Measurements from ENCODE around the gene GRK5.

The GRK5 gene

GRCh38 chr10:119314061-119314460 is 106.7 kb downstream of the GRK5 start:
- DNase-seq (ENCODE audit: low read depth in 2 of 3, low spot score in 2 of 3): no peak

DNA sequence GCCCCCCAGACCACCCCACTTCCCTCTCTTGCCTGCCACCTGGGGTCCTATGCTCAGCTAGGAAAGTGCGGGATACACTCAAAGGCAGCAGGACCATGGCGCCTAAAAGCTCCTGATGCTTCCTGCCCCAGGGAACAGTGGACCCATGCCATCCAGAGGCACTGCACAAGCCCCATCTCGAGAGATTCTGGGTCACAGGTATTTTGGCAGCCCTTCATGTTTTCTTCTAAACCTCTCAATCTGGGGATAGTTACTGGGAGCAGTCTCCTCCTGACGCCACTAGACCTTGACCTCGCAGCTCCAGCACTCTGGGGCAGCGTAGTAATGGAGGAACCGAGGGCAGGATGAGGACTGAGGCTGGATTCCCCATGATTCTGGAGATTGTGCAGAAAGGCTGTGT is 107.1 kb downstream of the GRK5 start:
- DNase-seq (ENCODE audit: low read depth in 2 of 3, low spot score in 2 of 3): no peak

GRCh38 chr10:119315128-119316001 is 108.0 kb downstream of the GRK5 start:
- peak in 2 of 3 experiments; percentile 54 to 62 for DNase-seq (ENCODE audit: low read depth in 2 of 3, low spot score in 2 of 3)

DNA sequence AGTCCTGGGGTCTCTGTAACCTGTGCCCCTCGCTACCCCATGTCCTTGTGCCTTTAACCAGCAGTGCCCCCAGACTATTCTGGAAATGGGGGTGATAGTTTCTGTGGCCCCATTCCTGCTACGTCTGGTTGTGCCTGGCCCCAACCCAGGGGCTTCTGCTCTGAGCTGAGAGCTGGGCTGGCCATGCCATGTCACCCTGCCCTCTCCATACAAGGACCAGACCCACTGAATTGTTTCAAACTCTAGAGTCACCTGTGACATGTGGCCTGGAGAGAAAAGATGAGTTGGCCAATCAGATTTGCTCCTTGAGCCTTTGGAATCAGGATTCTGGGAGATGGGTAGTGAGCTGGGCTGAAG is 108.6 kb downstream of the GRK5 start:
- DNase-seq (ENCODE audit: low read depth in 2 of 3, low spot score in 2 of 3): no peak

DNA sequence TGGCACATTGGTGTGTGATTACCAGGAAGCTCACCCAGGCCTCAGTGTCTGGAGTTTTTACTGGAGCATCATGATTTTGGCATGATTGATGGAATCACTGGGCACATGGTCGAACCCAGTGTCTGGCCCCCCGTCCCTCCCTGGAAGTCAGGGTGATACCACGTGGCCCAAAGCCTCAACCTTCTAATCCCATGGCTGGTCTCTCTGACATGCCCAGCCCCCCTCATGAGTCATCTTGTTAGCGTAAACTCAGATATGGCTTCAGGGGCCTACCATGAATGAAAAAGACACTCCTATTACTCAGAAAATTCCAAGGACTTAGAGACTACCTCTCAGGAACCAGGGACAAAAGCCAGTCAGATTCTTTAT is 109.3 kb downstream of the GRK5 start:
- no peak for DNase-seq (ENCODE audit: low read depth in 2 of 3, low spot score in 2 of 3)

DNA sequence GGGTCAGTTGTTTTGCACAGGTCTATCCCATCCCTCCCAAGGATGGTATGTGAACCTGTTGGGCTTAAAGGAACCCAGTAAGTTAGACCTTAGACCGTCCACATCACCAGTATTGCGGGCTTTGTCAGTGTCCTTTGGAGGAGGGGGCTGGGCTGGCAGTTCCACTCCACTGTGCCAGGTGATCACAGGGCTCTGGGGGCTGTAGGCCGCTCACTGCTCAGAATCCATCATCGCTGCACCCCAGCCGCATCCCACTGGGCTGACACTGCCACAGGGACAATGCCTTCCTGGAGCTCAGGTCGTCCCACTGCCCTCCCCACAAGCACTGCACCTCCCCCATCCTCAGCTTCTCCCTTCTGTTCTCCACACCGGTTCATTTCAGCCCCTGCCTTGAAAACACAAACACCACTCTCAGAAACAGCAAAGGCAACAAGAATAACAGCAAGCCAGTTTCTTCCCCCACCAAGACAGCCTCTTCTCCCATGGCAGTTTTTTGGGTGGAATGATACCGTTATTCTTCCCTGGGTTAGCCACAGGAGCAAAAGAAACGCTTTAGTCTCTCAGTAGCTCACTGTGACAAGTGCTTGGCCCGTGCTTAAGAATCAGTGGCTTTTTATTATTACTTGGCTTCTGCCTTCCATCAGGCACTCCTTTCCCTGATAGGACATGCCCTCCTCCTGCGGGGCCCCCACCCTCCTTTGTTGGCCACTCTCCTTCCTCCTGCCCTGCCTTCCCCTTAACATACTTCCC is 111.2 kb downstream of the GRK5 start:
- DNase-seq (ENCODE audit: low read depth in 2 of 3, low spot score in 2 of 3): no peak

- no peak for DNase-seq (ENCODE audit: low read depth in 2 of 3, low spot score in 2 of 3)
These were observed 112.0 kb downstream of the GRK5 start for GRCh38 chr10:119319161-119319919.

DNA sequence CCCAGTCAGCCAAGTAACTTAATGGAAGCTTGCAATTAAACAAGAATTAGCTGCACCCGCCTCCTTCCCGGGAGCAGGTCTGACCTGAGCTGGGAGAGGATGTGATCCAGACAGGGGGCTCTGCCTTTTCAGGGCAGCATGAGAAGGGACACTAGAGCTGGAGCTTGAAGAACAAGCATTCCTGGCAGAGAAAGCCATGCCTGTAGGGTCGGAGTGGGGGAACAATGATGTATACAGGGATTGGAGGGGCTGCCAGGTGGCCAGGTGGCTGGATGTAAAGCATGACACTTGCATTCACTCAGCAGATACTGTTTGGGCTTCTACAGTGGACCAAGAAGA is 112.5 kb downstream of the GRK5 start:
- no peak for DNase-seq (ENCODE audit: low read depth in 2 of 3, low spot score in 2 of 3)

GRCh38 chr10:119320981-119321380 is 113.6 kb downstream of the GRK5 start:
- no peak for DNase-seq (ENCODE audit: low read depth in 2 of 3, low spot score in 2 of 3)

- no peak for DNase-seq (ENCODE audit: low read depth in 2 of 3, low spot score in 2 of 3)
These were observed 116.0 kb downstream of the GRK5 start for GRCh38 chr10:119323085-119324016.

DNA sequence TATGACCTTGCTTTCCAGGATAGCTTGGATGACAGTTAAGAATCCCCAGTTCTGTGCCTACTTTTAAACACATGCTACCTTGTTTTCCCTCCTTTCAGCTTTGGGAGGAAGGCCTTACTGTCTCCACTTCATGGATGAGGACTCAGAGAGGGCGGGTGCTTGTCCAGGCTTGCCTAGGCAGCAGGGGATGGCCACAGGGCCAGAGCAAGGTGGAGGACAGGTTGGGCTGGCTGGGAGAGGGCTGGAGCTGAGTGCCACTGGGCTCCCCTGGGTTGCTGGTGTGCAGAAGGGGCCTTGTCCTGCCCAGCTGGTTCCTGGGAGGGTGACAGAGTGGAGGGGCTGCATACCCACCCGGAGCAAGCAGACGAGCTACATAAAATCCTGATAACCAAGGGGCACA is 117.8 kb downstream of the GRK5 start:
- no peak for DNase-seq (ENCODE audit: low read depth in 2 of 3, low spot score in 2 of 3)

DNA sequence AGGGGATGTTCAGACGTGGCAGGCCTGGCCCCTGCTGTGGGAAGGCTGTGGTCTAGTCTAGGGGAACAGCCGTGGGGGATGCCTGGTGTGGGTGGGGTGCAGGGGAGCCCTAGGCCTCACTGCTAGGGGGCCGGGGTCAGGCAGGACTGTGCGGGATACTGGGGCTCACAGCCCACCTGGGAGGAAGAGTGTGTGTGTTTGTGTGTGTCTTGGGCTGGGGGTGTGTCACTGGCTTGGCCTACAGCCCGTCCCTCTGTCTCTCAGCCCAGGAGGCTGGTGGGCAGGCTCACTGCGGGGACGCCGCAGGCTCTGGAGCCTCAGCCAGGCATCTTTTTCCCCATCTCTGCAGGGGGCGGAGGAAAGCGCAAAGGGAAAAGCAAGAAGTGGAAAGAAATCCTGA is 118.8 kb downstream of the GRK5 start:
- no peak for DNase-seq (ENCODE audit: low read depth in 2 of 3, low spot score in 2 of 3)

DNA sequence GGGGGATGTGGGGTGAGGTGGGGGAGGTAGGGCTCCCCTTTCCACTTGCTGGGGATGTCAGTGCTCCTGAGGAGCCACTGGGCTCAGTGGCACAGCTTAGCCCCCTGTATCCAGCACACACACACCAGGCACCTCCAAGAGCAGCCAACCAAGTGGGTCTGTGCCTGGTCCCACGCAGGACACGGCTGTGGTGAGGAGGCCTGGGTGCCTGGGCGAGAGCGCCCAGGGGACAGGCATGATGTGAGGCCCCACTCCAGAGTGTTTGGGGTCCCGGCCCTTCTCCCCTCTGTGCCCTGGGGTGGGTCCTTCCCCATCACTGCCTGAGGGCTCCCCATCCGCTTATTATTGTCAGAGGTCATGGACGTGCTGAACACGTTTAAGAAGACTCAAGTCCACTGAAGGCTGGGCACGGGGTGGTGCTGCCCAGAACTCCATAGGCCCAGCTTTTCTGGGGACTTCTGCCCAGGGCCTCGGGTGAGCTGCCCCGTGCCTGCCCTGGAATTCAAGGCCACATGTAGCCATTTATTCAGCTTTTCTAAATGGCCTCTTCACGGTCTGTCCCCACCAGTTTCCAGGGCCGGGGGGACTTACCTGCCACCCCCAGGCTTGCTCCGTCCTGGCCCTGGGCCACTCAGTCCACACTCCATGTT is 119.8 kb downstream of the GRK5 start:
- DNase-seq (ENCODE audit: low read depth in 2 of 3, low spot score in 2 of 3): no peak

DNA sequence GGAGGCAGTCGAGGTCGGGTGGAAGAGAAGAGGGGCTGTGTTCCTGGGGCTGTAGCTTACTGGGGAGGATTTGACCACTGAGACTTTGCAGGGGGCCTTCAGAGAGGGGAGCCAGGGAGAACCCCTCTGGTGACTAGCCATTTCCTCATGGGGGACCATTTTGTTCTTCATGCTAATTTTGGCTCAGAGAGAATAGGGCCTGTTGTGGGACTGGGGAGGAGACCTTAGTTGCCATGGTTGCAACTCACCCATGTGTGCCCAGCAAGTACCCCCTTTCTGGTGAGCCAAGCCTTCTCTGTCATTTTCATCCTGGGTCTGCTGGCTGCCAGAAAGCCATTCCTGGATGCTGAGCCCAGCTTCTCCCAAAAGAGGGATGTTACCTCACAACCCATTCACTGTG is 120.9 kb downstream of the GRK5 start:
- DNase-seq (ENCODE audit: low read depth in 2 of 3, low spot score in 2 of 3): no peak

DNA sequence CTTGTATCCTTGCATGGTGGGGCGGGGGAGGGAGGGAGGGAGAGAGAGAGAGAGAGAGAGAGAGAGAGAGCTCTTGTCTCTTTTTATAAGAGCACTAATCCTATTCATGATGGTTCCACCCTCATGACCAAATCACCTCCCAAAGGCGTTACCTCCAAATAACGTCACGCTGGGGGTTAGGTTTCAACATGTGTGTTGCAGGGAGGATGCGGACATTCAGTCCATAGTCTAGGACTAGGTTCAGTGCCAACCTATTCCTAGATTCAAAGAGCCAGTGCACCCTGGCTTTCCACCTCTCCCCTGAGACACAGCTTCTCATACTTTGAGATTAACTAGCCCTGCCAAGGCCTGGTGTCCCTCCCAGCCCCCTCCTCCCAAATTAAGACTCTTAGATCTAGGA is 123.0 kb downstream of the GRK5 start:
- DNase-seq (ENCODE audit: low read depth in 2 of 3, low spot score in 2 of 3): no peak

GRCh38 chr10:119331061-119331460 is 123.7 kb downstream of the GRK5 start:
- DNase-seq (ENCODE audit: low read depth in 2 of 3, low spot score in 2 of 3): no peak

DNA sequence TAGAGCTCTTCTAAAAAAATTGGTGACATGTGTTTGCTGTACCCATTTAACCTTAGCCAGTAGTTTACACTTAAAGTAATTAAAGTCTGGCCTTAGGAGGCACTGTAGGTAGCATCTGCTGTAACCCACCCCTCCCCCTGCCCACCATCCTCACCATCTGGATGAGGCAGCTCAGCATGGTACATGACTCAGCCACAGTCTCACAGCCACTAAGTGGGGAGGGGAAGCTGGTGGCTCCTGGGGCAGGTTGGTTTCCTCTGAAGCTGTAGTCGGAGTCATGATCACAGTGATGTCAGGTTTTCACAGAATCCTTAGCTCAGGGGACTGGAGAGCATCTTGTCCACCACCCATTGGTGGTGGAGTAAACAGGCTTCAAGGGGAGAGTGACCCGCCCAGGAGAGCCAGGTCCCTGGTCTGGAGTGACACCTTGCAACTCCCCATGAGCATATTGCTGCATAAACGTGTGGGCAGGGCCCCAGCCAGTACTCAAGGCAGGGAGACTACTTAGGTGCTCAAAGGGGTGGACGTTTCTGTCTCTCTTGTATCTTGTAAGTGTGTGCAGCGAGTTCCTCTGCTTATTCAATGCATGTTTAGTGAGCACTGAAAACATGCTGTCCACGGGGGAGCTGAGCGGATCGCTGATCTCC is 125.9 kb downstream of the GRK5 start:
- no peak for DNase-seq (ENCODE audit: low read depth in 2 of 3, low spot score in 2 of 3)

- no peak for DNase-seq (ENCODE audit: low read depth in 2 of 3, low spot score in 2 of 3)
These were observed 128.4 kb downstream of the GRK5 start for GRCh38 chr10:119335671-119336353.

DNA sequence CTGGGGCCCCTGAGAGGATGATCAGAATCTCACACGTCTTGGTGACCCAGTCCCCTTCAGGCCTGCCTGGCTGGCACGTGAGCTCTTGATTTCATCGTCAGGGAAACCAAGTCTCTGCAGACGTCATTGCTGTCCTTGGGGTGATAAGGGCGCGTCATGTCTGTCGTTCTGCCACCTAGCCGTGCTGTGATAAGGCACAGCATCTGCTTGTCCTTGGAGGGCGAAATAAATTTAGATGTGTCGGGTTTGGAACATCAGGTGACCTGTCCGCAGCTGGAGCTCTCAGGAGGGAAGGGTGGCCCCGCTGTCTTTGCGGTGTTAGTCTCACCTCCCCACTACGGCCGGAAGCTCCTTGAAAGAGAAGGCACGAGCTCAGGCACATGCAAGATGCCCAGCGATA is 129.2 kb downstream of the GRK5 start:
- DNase-seq (ENCODE audit: low read depth in 2 of 3, low spot score in 2 of 3): no peak

Measured in activated CD8-positive, alpha-beta memory T cell treated with anti-CD3 and anti-CD28 coated beads for 48 hours (primary cell).